BJ (cell line): ENCODE results near the gene SLC7A8. TPM values are rescaled to one million over a fixed set of nuclear protein-coding genes. Genes with fewer than 3 reads are reported as not detected.

Experiments
- CTCF ChIA-PET: fragments of 350-600 bp; formaldehyde crosslinking; extraction: SDS; loops from one replicate; lab custom pipeline; 2021; ENCODE audit warnings: antibody characterized with exemption, inconsistent platforms; lab: Yijun Ruan, JAX
- POLR2A ChIA-PET: fragments of 300-600 bp; sonication (Branson Sonifier 250); formaldehyde crosslinking; extraction: SDS; loops from one replicate; lab custom pipeline; 2021; ENCODE audit warnings: antibody characterized with exemption; lab: Charles Lee
- DNase-seq: peaks from one replicate; pipeline ENCODE4 v3.0.0-alpha.2; 2011; ENCODE audit warnings: low read depth
- H3K27me3 ChIP-seq: 2 replicates; pipeline ENCODE4 v1.6.0; 2011; ENCODE audit warnings: low read length; ENCODE audit not compliant: control insufficient read depth, insufficient read depth
- H3K36me3 ChIP-seq: 2 replicates; pipeline ENCODE4 v1.5.1; 2011; ENCODE audit warnings: low read length; ENCODE audit not compliant: control insufficient read depth, insufficient read depth
- H3K4me3 ChIP-seq: 2 replicates; pipeline ENCODE4 v1.5.1; 2011; ENCODE audit warnings: low read depth, mild to moderate bottlenecking, control low read depth, low read length
- polyA plus RNA-seq: library from polyadenylated mRNA; depleted of rRNA; stranded (reverse); fragments of >200 nt; gene quantifications from 2 replicates; pipeline ENCODE4 v1.2.3, GENCODE V29; 2011
- TF ChIP-seq, protein P1 (sequence below): IDR thresholded peaks from 2 replicates; pipeline ENCODE4 v1.5.1; 2011; ENCODE audit warnings: low read depth, mild to moderate bottlenecking, control low read depth, inconsistent platforms, low read length, moderate library complexity; ENCODE audit not compliant: insufficient read depth

Gene SLC7A8
- polyA plus RNA-seq, 1 experiment, result 4.6 TPM

DNA sequence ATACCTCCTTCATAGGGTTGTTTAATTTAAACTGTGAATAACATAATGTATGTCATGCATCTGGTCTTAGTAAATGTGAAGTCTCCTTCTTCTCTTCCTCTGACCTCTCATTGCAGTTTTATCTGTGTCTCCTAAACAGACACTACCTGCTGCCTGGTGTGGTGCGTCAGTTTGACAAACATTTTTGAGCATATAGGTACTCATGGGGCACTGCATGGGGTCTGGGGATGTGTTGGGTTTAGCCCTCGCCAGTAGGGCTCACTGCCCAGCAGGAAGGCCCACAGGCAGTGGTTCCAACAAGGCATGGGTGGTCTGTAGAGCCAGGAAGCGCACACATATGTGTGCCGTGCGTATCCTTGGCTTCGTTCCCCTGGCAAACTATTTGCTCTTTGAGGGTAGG, 61.4 kb downstream of the SLC7A8 start:
- TF ChIP-seq, protein P1, sequence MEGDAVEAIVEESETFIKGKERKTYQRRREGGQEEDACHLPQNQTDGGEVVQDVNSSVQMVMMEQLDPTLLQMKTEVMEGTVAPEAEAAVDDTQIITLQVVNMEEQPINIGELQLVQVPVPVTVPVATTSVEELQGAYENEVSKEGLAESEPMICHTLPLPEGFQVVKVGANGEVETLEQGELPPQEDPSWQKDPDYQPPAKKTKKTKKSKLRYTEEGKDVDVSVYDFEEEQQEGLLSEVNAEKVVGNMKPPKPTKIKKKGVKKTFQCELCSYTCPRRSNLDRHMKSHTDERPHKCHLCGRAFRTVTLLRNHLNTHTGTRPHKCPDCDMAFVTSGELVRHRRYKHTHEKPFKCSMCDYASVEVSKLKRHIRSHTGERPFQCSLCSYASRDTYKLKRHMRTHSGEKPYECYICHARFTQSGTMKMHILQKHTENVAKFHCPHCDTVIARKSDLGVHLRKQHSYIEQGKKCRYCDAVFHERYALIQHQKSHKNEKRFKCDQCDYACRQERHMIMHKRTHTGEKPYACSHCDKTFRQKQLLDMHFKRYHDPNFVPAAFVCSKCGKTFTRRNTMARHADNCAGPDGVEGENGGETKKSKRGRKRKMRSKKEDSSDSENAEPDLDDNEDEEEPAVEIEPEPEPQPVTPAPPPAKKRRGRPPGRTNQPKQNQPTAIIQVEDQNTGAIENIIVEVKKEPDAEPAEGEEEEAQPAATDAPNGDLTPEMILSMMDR, result no peak
- no peak for DNase-seq
- no peak overlapping the region for H3K4me3 ChIP-seq
- ChIA-PET POLR2A (no interaction called here), CTCF (interaction anchor here (0.8 to 24.8 kb wide), 15 partner anchors 8 to 77 kb away, joined by 3 to 815 read pairs (median 17); partner anchors contain the start of gene SLC7A8)
- H3K36me3 ChIP-seq, result no peaks in the 10 kb centered on the region
- H3K27me3 ChIP-seq, result no peaks in the 10 kb centered on the region

DNA sequence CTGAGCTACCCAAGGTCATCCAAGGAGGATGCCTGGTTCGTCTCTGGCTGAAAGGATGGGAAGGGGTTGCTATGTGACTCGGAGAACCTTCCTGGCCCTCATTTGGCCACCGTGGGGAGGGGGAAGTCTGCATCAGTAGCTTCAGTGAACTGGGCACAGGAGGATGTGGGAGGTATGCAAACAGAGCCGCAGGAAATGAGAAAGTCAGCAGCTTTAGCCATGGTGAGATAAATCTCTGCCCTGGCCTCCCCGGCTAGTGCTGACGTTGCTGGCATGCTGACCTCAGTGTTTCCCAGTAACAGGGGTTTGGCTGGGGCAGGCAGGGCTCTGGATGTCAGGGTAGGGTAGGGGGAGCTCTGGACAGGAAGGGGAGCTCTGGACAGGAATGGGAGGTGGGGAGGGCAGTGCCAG, 62.1 kb downstream of the SLC7A8 start:
- TF ChIP-seq, protein P1, result no peak
- Histone ChIP-seq H3K4me3 (no peak overlapping the region), H3K36me3 (no peaks in the 10 kb centered on the region), H3K27me3 (no peaks in the 10 kb centered on the region)
- no peak for DNase-seq
- CTCF ChIA-PET, result interaction anchor here (0.8 to 24.8 kb wide), 26 partner anchors 9 to 175 kb away, joined by 3 to 815 read pairs (median 11); partner anchors contain the start of genes ACIN1, C14orf119 and SLC7A8
- POLR2A ChIA-PET, result no interaction called here

DNA sequence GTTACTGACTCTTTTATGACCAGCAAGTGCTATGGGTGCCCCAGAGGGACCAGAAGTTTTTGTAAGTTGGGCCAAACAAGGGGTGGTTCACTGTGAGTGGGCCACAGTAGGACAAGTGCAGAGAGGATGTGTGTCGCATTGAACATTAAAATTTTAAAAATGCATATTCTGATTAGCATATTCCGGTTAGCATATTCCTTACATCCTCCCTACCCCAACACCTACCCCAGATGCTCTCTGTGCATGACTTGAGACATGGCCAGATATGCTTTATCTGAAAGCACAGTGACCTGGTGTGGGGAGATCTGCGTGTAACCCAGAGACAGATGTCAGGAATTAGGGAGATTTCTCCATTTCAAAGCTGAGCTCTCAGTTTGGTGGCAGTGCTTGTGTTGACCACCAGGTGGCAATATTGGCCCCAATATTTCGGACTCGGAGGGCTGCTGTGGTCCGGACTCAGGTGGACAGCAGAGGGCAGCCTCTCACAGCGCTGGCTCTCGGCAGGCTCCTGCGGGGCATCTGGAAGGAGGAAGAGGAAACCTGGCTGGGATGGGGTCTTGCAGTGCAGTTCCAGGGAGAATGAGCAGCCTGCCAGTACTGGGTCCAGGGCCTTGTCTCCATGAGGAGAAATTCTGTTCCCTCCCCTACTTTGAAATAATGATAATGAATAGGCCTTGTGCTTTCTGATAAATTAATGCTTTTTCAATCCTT, 62.8 kb downstream of the SLC7A8 start:
- TF ChIP-seq, protein P1, result peak; percentile 100
- H3K36me3 ChIP-seq, result no peaks in the 10 kb centered on the region
- ChIA-PET CTCF (interaction anchor here (0.6 to 24.8 kb wide), 32 partner anchors 8 to 200 kb away, joined by 3 to 815 read pairs (median 7); partner anchors contain the start of genes ACIN1, AJUBA, C14orf119 and PABPN1), POLR2A (no interaction called here)
- H3K4me3 ChIP-seq, result no peak overlapping the region
- H3K27me3 ChIP-seq, result no peaks in the 10 kb centered on the region
- DNase-seq, result no peak

DNA sequence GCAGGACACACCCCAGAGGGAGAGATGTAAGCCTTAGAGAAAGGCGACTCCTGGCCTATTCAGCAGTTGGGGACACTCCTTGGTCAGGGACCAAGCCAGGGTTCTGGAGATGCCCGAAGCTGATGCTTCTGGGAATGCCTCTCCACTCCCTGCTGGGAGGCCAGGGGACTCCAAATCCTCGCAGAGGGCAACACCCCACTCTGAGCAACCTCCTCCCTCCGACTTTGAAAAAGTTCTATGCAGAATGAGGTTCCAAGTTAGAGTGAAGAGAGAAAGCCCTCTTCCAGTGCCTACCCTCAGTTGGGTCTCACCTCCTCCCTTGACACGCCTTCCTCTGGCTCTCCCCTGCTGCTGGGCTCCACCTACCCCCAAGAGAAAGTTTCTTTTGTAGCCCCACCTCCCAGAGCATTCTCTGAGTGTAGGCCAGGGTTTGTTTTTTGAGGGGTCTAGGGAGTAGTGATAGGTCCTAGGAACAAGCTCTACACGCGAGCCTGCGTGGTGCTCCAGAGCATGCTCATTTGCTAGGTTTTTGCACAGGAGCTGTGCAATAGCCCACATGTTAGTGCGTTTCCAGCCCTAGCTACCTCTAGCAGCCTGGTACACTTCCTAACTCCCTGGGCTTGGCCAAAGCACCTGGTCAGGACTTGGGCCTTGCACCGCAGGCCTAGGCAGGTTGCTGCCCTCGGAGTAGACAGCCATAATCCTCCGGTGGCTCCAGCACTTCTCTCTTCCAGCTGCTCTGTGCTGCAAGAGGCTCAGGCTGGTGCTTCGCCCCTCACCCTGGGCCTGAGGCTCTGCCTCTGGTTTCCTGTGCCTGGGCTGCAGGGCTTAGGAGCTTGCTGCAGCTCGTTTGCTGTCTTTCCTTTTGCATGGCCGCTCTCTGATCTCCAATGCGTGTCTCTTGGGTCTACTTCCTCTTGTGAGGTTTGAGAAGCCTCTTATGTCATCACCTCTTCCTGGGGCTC, 63.8 kb downstream of the SLC7A8 start:
- H3K36me3 ChIP-seq, result no peaks in the 10 kb centered on the region
- no peak for DNase-seq
- no peaks in the 10 kb centered on the region for H3K27me3 ChIP-seq
- ChIA-PET CTCF (interaction anchor here (1.0 to 24.8 kb wide), 13 partner anchors 9 to 181 kb away, joined by 4 to 815 read pairs (median 15); partner anchors contain the start of genes AJUBA and SLC7A8), POLR2A (no interaction called here)
- TF ChIP-seq, protein P1, result no peak
- H3K4me3 ChIP-seq, result no peak overlapping the region
